OCI-LY7 (cell line): ENCODE measurements around the gene PAQR4.

Experiments used
- EZH2phosphoT487 ChIP-seq: fragments of 200-600 bp; sonication (generic); IDR thresholded peaks from 2 replicates; pipeline ENCODE4 v1.6.1; 2018; ENCODE audit warnings: low read depth, borderline replicate concordance, mild to moderate bottlenecking, mixed run types, antibody characterized with exemption, low read length, moderate library complexity, mixed read lengths
- TF ChIP-seq, protein P1 (sequence below): fragments of 200-600 bp; sonication (generic); conservative IDR thresholded peaks from 2 replicates; pipeline ENCODE4 v1.5.1; 2014; ENCODE audit warnings: mild to moderate bottlenecking, antibody characterized with exemption, low read length, moderate library complexity, mixed read lengths

DNA sequence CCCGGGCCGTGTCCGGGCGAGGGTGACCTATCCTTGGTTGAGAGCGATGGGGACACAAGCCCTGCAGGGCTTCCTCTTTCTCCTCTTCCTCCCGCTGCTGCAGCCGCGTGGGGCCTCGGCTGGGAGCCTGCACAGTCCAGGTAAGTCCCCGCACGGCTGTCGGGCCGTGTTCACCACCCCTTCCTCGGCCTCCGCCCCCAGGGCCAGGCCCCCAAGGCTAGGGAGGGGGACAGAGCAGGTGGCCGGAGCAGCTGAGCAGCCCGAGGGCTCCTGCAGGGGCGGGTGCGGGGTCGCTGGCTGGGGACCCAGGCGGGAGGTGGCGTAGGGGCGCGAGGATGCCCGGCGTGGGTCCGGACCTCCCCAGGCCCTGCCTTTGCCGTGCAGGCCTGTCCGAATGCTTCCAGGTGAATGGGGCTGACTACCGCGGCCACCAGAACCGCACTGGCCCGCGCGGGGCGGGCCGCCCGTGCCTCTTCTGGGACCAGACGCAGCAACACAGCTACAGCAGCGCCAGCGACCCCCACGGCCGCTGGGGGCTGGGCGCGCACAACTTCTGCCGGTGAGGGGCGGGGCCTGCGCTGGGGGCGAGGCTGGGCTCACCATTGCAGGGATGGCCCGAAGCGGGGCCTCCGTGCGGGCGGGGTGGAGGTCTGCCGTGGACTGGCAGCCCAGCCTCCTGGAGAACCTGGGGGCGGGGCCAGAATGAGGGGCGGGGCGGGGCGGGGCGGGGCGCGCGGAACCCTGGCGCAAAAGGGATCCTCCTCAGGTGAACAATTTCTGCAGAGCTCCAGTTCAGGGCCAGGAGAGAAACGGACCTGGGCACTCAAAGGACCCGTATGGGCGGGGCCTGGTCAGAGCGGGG lies 4.4 kb upstream of the PAQR4 start:
- TF ChIP-seq, protein P1, sequence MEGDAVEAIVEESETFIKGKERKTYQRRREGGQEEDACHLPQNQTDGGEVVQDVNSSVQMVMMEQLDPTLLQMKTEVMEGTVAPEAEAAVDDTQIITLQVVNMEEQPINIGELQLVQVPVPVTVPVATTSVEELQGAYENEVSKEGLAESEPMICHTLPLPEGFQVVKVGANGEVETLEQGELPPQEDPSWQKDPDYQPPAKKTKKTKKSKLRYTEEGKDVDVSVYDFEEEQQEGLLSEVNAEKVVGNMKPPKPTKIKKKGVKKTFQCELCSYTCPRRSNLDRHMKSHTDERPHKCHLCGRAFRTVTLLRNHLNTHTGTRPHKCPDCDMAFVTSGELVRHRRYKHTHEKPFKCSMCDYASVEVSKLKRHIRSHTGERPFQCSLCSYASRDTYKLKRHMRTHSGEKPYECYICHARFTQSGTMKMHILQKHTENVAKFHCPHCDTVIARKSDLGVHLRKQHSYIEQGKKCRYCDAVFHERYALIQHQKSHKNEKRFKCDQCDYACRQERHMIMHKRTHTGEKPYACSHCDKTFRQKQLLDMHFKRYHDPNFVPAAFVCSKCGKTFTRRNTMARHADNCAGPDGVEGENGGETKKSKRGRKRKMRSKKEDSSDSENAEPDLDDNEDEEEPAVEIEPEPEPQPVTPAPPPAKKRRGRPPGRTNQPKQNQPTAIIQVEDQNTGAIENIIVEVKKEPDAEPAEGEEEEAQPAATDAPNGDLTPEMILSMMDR = 0 out of 2 replicates have a peak, but pooled peaks have one; percentile 0
- TF ChIP-seq EZH2phosphoT487 = peak; percentile 5; the same call in 1 of the 2 replicates
